EH (cell line): Measurements from ENCODE around the gene NFASC.

Source experiments
- DNase-seq: peaks from one replicate; pipeline ENCODE4 v3.0.0-alpha.2; 2015; ENCODE audit warnings: low read depth

NFASC gene

DNA sequence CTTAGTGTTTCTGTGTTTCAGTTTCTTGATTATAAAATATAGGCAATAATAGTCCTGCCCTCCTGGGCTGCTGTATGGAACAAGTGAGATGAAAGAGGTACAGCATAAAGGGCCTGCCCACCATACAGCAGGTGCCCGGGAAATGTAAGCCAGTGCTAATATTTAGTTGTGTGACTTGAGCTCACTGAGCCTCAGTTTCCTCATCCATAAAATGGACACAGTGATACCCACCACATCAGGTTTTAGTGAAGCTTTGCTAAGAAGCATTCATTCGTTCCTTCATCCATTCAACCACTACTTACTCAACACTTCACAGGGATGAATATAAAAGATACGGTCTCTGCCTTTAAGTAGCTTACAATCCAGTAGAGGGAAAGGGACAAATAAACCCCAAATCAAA is 192.2 kb downstream of the NFASC start:
- no peak for DNase-seq

- no peak for DNase-seq
These were observed 193.6 kb downstream of the NFASC start for GRCh38 chr1:205064301-205064700.

GRCh38 chr1:205064741-205065316 is 194.2 kb downstream of the NFASC start:
- no peak for DNase-seq

DNA sequence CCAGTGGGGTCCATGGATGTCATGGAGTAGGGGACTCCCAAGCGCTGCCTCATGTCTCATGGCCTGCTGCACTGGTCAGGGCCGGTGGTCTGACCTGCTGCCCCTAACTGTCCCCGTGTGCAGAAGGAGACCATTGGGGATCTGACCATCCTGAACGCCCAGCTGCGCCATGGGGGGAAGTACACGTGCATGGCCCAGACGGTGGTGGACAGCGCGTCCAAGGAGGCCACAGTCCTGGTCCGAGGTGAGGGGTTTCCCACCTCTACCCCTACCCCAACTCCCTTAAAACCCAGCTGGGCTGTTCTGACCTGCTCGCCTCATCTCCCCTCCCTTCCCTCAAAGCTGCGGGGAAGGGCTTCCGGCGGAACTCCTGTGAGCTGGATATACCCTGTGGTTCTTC is 195.0 kb downstream of the NFASC start:
- DNase-seq = no peak

DNA sequence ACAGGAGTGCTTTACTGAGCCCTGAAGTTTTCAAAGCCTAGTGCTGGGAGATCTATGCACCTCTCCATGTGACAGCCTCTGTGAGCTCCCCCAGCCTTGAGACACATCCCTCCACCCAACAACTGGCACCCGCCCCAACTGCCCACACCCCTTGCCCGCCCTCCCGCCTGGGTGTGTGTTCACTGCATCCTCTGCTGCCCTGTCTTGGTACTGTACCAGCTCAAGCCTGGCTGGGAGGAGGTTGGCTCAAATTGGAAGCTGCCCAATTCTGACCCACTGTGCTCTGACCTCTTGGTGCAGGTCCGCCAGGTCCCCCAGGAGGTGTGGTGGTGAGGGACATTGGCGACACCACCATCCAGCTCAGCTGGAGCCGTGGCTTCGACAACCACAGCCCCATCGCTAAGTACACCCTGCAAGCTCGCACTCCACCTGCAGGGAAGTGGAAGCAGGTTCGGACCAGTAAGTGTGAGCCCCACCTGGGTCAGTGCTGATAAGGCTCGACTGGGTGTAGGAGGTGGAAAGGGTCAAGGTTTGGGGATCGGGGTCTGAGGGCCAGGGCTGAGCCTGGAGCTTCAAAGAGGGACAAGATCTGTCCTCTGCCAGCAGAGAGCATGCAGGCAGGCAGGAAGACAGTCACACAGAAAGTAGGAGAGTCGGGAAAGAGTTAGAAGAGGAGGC is 195.6 kb downstream of the NFASC start:
- DNase-seq = no peak

DNA sequence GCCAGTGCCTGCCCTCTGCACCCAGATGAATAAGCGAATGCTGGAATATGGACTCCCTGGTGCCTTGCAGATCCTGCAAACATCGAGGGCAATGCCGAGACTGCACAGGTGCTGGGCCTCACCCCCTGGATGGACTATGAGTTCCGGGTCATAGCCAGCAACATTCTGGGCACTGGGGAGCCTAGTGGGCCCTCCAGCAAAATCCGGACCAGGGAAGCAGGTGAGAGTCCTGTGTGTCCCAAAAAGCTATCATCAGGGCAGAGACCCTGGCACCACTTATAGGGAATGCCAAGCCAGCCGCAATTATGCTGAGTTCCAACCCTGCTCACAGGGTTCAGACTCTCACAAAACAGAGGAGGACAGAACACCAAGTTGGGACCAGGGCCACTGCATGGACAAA is 196.4 kb downstream of the NFASC start:
- no peak for DNase-seq

DNA sequence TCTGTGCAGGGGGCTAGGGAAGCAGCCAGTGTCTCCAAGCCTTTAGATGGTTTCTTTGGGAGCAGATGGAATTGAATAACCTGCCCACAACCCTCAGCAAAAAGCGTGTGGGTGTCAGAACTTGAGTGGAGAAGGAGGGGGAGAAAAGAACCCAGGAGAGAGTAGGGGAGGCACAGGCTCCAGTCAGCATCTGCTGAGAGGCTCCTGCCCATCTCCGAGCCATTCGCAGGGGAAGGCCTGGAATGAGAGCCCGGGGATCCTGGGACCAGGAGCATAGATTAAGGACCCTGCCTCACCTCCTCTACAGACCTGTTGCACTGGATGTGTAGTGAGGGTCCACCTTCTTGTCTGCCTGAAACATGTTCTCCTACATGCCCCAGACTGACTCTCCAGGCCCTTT is 197.3 kb downstream of the NFASC start:
- no peak for DNase-seq

DNA sequence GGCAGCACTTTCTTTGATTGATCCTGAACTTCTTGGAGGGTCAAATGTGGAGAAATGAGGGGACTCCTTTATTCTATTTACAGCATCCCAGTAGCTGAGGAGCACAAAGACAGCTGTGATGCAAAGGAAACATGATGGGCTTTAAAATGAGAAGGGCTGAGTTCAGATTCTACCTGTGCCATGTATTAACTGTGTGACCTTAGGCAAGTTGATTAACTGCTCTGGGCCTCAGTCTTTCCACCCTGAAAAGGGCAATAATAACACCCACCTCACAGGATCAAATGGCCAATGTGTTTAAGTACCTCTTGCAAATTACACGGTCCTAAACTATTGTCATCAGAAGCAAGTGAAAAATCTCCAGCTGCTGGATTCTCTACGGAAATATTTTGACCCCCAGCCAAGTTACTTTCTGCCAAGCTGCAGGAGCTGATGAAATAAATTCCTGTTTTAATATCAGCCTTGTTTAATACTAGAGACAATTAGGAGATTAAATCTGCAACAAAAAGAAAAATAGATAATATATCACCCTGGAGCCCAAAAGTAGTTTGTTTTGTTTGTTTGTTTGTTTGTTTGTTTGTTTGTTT is 197.9 kb downstream of the NFASC start:
- DNase-seq = peak; percentile 40

GRCh38 chr1:205069371-205070125 is 198.9 kb downstream of the NFASC start:
- DNase-seq = no peak

- no peak for DNase-seq
These were observed 200.4 kb downstream of the NFASC start for GRCh38 chr1:205071028-205071409.

- no peak for DNase-seq
These were observed 201.1 kb downstream of the NFASC start for GRCh38 chr1:205071801-205072200.

DNA sequence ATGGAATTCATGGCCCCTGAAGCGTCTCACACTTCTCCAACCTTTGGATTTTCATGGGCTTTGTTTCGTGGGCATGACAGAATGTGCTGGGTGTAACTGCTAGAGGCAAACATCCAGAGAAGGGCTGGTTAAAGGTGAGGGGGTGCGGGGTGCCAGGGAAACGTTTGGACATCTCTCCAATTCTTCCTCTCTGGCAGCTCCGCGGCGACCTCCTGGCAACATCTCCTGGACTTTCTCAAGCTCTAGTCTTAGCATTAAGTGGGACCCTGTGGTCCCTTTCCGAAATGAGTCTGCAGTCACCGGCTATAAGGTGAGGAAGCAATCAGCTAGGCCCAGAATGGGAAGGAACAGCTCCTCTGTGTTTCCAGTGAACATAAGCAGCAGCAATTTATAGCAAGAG is 201.6 kb downstream of the NFASC start:
- DNase-seq = no peak
